SK-N-SH (cell line): ENCODE data around the gene ANKRD44. TPM values are rescaled to one million over a fixed set of nuclear protein-coding genes. Genes with fewer than 3 reads are reported as not detected.

Experiments
- CTCF ChIA-PET: fragments of 300-600, 350-600 bp; formaldehyde crosslinking; extraction: SDS; loops from one replicate; lab custom pipeline; 2021; lab: Yijun Ruan, JAX
- POLR2A ChIA-PET: fragments of 350-600 bp; sonication (Branson Sonifier 250); formaldehyde crosslinking; extraction: SDS; loops from one replicate; lab custom pipeline; 2020; ENCODE audit warnings: antibody characterized with exemption, inconsistent platforms; lab: Yijun Ruan, JAX
- DNase-seq: peaks from one replicate; pipeline ENCODE4 v3.0.0; 2012
- H2AFZ ChIP-seq: fragments of 200-600 bp; sonication (generic); 2 replicates; pipeline ENCODE4 v1.8.1; 2016; ENCODE audit warnings: antibody characterized with exemption, mild to moderate bottlenecking, low read depth
- H3F3A ChIP-seq: fragments of 200-600 bp; sonication (generic); replicated peaks from 2 replicates; pipeline ENCODE3; 2016; ENCODE audit warnings: antibody characterized with exemption, mild to moderate bottlenecking; ENCODE audit not compliant: insufficient read depth
- H3K27ac ChIP-seq, 2 experiments: fragments of 200-500 bp in 1 of 2; fragments of 200-600 bp in 1 of 2; sonication (Bioruptor generic) in 1 of 2; sonication (generic), shearing (Covaris generic) in 1 of 2; 2 replicates each; pipeline versions ENCODE4 v1.5.1 to v1.6.1; 2014 to 2016; ENCODE audit warnings: low read depth in 2 of 2, inconsistent platforms in 1 of 2, low read length in 1 of 2, mild to moderate bottlenecking in 1 of 2, mixed read lengths in 1 of 2
- H3K27me3 ChIP-seq: fragments of 200-600 bp; sonication (generic), shearing (Covaris generic); 2 replicates; pipeline ENCODE4 v1.6.1; 2016; ENCODE audit warnings: mixed run types; ENCODE audit not compliant: insufficient read depth
- H3K36me3 ChIP-seq, 2 experiments: fragments of 200-500 bp in 1 of 2; fragments of 200-600 bp in 1 of 2; sonication (Bioruptor generic) in 1 of 2; sonication (generic) in 1 of 2; replicated peaks in 1 of 2; 2 replicates each; pipeline versions ENCODE3 to v1.5.1; 2014 to 2016; ENCODE audit warnings: low read length in 1 of 2, mild to moderate bottlenecking in 1 of 2; ENCODE audit not compliant: insufficient read depth in 2 of 2, control insufficient read depth in 1 of 2
- H3K4me1 ChIP-seq, 2 experiments: fragments of 200-500 bp in 1 of 2; fragments of 200-600 bp in 1 of 2; sonication (Bioruptor generic) in 1 of 2; sonication (generic), shearing (Covaris generic) in 1 of 2; 2 replicates each; pipeline versions ENCODE4 v1.5.1 to v1.6.1; 2014 to 2016; ENCODE audit warnings: low read depth in 1 of 2, low read length in 1 of 2, mixed run types in 1 of 2; ENCODE audit not compliant: insufficient read depth in 2 of 2, control insufficient read depth in 1 of 2
- H3K4me2 ChIP-seq: fragments of 200-600 bp; sonication (generic), shearing (Covaris generic); 2 replicates; pipeline ENCODE4 v1.6.1; 2017; ENCODE audit warnings: mixed run types
- H3K4me3 ChIP-seq, 2 experiments: fragments of 200-500 bp in 1 of 2; fragments of 200-600 bp in 1 of 2; sonication (Bioruptor generic) in 1 of 2; sonication (generic), shearing (Covaris generic) in 1 of 2; 2 replicates each; pipeline versions ENCODE4 v1.5.1 to v1.8.1; 2014 to 2016; ENCODE audit warnings: low read depth in 2 of 2, inconsistent platforms in 1 of 2, low read length in 1 of 2, mild to moderate bottlenecking in 1 of 2, mixed read lengths in 1 of 2, moderate library complexity in 1 of 2
- H3K79me2 ChIP-seq: fragments of 200-600 bp; sonication (generic); 2 replicates; pipeline ENCODE4 v1.8.1; 2017; ENCODE audit warnings: mild to moderate bottlenecking; ENCODE audit not compliant: insufficient read depth
- H3K9ac ChIP-seq: fragments of 200-600 bp; sonication (generic); 2 replicates; pipeline ENCODE4 v1.6.1; 2017; ENCODE audit warnings: mixed run types
- H3K9me2 ChIP-seq: fragments of 200-600 bp; sonication (generic); 2 replicates; pipeline ENCODE4 v1.6.1; 2017; ENCODE audit warnings: mixed run types
- H3K9me3 ChIP-seq: fragments of 200-600 bp; sonication (generic); 2 replicates; pipeline ENCODE4 v1.6.1; 2017; ENCODE audit warnings: mixed run types, mild to moderate bottlenecking, moderate library complexity
- H4K20me1 ChIP-seq: fragments of 200-600 bp; sonication (generic); 2 replicates; pipeline ENCODE4 v1.6.1; 2017; ENCODE audit warnings: mild to moderate bottlenecking, mixed run types; ENCODE audit not compliant: insufficient read depth
- CHD2 ChIP-seq: fragments of 150-350 bp; IDR thresholded peaks from 2 replicates; pipeline ENCODE4 v1.6.1; 2018; ENCODE audit warnings: low read length; ENCODE audit not compliant: partially characterized antibody
- EZH2phosphoT487 ChIP-seq: fragments of 200-600 bp; sonication (generic); IDR thresholded peaks from 2 replicates; pipeline ENCODE4 v1.6.1; 2017; ENCODE audit warnings: low read depth, mixed run types, mild to moderate bottlenecking, antibody characterized with exemption, moderate library complexity, borderline replicate concordance
- FOSL2 ChIP-seq: IDR thresholded peaks from 2 replicates; pipeline ENCODE4 v1.4.0; 2012; ENCODE audit warnings: low read depth, mild to moderate bottlenecking, moderate library complexity, borderline replicate concordance
- FOXJ3 ChIP-seq: sonication (generic); formaldehyde crosslinking; IDR thresholded peaks from 2 replicates; pipeline ENCODE4 v1.5.1; 2020; ENCODE audit warnings: mild to moderate bottlenecking, missing genetic modification reagents
- FOXM1 ChIP-seq: IDR thresholded peaks from 2 replicates; pipeline ENCODE4 v1.4.0; 2012; ENCODE audit warnings: low read depth, mild to moderate bottlenecking
- GABPA ChIP-seq: IDR thresholded peaks from 2 replicates; pipeline ENCODE4 v1.4.0; 2012; ENCODE audit warnings: low read depth, mild to moderate bottlenecking
- GATA2 ChIP-seq: sonication (generic); formaldehyde crosslinking; IDR thresholded peaks from 2 replicates; pipeline ENCODE4 v1.5.0; 2020; ENCODE audit warnings: mild to moderate bottlenecking, missing genetic modification reagents
- MXI1 ChIP-seq: IDR thresholded peaks from 2 replicates; pipeline ENCODE4 v1.6.1; 2012; ENCODE audit warnings: mild to moderate bottlenecking, low read depth, low read length, improper control_type of control experiment
- NFIC ChIP-seq: IDR thresholded peaks from 2 replicates; pipeline ENCODE4 v1.4.0; 2012; ENCODE audit warnings: borderline replicate concordance
- POLR2AphosphoS5 ChIP-seq: IDR thresholded peaks from 2 replicates; pipeline ENCODE4 v1.6.1; 2012; ENCODE audit warnings: low read depth, low read length
- RAD21 ChIP-seq: IDR thresholded peaks from 2 replicates; pipeline ENCODE4 v1.6.1; 2012; ENCODE audit warnings: mild to moderate bottlenecking, low read length
- RCOR1 ChIP-seq: fragments of 150-350 bp; IDR thresholded peaks from 2 replicates; pipeline ENCODE4 v1.6.1; 2017; ENCODE audit warnings: antibody characterized with exemption, low read length
- RFX5 ChIP-seq: IDR thresholded peaks from 2 replicates; pipeline ENCODE4 v1.6.1; 2012; ENCODE audit warnings: mild to moderate bottlenecking, improper control_type of control experiment, low read length
- SIN3A ChIP-seq: IDR thresholded peaks from 2 replicates; pipeline ENCODE4 v1.6.1; 2012; ENCODE audit warnings: low read depth, mild to moderate bottlenecking, low read length, moderate library complexity, borderline replicate concordance
- SMC3 ChIP-seq: IDR thresholded peaks from 2 replicates; pipeline ENCODE4 v1.6.1; 2012; ENCODE audit warnings: low read depth, low read length, improper control_type of control experiment
- TCF12 ChIP-seq: IDR thresholded peaks from 2 replicates; pipeline ENCODE4 v1.4.0; 2012
- YY1 ChIP-seq: IDR thresholded peaks from 2 replicates; pipeline ENCODE4 v1.4.0; 2012; ENCODE audit warnings: low read depth, mild to moderate bottlenecking
- WGBS: methylation state at CpG from one replicate; pipeline ENCODE4 v1.1.6; 2017; ENCODE audit warnings: low lambda C conversion rate; 5-methylcytosine and 5-hydroxymethylcytosine counted together
- polyA plus RNA-seq, 3 experiments: library from polyadenylated mRNA; depleted of rRNA; stranded (reverse); fragments of >200 nt; gene quantifications; 2 replicates each; pipeline ENCODE4 v1.2.3, GENCODE V29; 2012
- TF ChIP-seq, protein P1 (sequence below): IDR thresholded peaks from 2 replicates; pipeline ENCODE4 v1.6.1; 2012; ENCODE audit warnings: mild to moderate bottlenecking, low read depth, low read length, moderate library complexity
- TF ChIP-seq, protein P2 (sequence below): fragments of 200-600 bp; sonication (generic); IDR thresholded peaks from 2 replicates; pipeline ENCODE4 v1.6.1; 2017; ENCODE audit warnings: antibody characterized with exemption, mild to moderate bottlenecking, moderate library complexity
- TF ChIP-seq, protein P3 (sequence below): IDR thresholded peaks from 2 replicates; pipeline ENCODE4; 2012

ANKRD44 gene
- polyA plus RNA-seq, 1 of the 3 experiments (the other 2 are of a cell fraction) = 12.5 TPM

DNA sequence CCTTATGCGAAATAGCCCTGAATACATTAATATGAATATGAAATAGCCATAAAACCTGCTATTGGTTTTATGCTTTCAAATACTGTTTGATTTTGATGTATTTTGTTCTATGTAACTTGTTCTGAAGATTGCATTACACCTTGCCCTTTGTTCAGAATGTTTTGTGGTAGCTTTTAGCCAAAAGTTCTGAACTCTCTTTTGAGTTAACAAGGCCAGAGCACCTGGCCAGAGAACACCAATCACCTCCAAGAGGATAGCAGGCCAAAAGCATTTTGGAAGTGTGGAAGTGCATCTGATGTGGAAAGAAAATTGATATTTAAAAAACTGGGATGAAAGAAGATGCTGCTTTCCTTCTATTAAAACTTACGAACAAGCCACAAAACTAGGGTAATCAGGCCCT is 297.5 kb downstream of the ANKRD44 start (continued):
- TF ChIP-seq, protein P1, sequence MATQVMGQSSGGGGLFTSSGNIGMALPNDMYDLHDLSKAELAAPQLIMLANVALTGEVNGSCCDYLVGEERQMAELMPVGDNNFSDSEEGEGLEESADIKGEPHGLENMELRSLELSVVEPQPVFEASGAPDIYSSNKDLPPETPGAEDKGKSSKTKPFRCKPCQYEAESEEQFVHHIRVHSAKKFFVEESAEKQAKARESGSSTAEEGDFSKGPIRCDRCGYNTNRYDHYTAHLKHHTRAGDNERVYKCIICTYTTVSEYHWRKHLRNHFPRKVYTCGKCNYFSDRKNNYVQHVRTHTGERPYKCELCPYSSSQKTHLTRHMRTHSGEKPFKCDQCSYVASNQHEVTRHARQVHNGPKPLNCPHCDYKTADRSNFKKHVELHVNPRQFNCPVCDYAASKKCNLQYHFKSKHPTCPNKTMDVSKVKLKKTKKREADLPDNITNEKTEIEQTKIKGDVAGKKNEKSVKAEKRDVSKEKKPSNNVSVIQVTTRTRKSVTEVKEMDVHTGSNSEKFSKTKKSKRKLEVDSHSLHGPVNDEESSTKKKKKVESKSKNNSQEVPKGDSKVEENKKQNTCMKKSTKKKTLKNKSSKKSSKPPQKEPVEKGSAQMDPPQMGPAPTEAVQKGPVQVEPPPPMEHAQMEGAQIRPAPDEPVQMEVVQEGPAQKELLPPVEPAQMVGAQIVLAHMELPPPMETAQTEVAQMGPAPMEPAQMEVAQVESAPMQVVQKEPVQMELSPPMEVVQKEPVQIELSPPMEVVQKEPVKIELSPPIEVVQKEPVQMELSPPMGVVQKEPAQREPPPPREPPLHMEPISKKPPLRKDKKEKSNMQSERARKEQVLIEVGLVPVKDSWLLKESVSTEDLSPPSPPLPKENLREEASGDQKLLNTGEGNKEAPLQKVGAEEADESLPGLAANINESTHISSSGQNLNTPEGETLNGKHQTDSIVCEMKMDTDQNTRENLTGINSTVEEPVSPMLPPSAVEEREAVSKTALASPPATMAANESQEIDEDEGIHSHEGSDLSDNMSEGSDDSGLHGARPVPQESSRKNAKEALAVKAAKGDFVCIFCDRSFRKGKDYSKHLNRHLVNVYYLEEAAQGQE = no peak
- no peak for TF ChIP-seq YY1
- no peak for TF ChIP-seq EZH2phosphoT487
- no peak for TF ChIP-seq FOSL2
- TF ChIP-seq, all 33 proteins: peak for 0

DNA sequence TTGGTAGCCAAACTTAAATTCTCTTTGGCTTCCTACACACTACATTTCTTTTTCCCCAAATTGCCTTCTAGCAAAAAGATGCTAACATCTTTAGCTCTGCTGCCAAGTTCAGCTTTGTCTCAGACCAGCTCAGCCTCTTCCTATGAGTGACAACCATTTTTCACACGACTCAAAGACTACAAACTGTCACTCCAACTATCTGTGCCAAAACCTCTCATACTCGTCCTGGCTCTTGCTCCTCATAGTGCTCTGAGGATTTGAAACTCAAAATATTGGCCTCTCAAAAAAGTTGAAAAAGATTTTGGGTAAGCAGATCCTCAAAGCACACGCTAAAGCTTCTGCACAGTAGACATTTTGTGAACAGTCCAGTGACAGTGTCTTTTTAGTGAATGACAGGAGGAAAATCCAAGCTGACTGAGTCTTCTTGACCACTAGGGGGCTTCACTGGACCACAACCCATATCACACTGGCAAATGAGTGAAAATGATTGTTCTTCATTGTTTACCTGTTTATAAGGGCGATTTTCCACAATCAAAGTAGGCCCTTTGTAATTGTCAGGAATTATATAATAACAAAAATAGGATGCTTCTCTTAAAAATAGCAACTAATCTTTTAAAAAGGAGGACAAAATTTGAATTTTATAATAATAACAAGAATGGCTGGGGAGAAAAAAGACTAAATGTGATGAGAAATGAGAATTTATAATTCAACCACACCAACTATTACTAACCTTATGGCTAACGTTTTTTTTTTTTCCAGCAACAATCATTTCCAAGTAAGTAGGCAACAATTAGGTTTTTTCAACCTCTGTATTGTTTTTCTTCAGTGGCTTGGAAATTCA is 298.6 kb downstream of the ANKRD44 start:
- ChIA-PET POLR2A (no interaction called here), CTCF (interaction anchor here (0.6 to 3.1 kb wide), 39 partner anchors 8 to 1530 kb away, joined by 3 to 19 read pairs (median 4); no protein-coding TSS in a partner anchor)
- Histone ChIP-seq H3K79me2 (no peaks in the 10 kb centered on the region), H3K9me3 (no peaks in the 10 kb centered on the region), H3K9ac (no peak overlapping the region), H3K27me3 (no peaks in the 10 kb centered on the region), H3K9me2 (no peaks in the 10 kb centered on the region), H4K20me1 (no peaks in the 10 kb centered on the region), H3K4me1 (no peaks in the 10 kb centered on the region; a peak in 2 of 4 replicates), H2AFZ (no peak overlapping the region; the same call in 1 of the 2 replicates), H3K27ac (no peak overlapping the region), H3K4me3 (no peak overlapping the region), H3K36me3 (no peaks in the 10 kb centered on the region), H3F3A (no peaks in the 10 kb centered on the region), H3K4me2 (no peak overlapping the region)
- DNase-seq = peak; percentile 77
- WGBS = 40% methylated on average over 5 of the region's 5 CpGs
- TF ChIP-seq, protein P2, sequence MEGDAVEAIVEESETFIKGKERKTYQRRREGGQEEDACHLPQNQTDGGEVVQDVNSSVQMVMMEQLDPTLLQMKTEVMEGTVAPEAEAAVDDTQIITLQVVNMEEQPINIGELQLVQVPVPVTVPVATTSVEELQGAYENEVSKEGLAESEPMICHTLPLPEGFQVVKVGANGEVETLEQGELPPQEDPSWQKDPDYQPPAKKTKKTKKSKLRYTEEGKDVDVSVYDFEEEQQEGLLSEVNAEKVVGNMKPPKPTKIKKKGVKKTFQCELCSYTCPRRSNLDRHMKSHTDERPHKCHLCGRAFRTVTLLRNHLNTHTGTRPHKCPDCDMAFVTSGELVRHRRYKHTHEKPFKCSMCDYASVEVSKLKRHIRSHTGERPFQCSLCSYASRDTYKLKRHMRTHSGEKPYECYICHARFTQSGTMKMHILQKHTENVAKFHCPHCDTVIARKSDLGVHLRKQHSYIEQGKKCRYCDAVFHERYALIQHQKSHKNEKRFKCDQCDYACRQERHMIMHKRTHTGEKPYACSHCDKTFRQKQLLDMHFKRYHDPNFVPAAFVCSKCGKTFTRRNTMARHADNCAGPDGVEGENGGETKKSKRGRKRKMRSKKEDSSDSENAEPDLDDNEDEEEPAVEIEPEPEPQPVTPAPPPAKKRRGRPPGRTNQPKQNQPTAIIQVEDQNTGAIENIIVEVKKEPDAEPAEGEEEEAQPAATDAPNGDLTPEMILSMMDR = peak; percentile 93
- TF ChIP-seq FOSL2 (no peak), RCOR1 (no peak), FOXJ3 (CRISPR knock-in tag) (no peak), GABPA (no peak), FOXM1 (no peak), SIN3A (no peak), POLR2AphosphoS5 (no peak), TCF12 (no peak), YY1 (no peak; the same call in 1 of the 2 replicates), MXI1 (no peak), NFIC (no peak), GATA2 (CRISPR knock-in tag) (no peak), RAD21 (peak; percentile 88), EZH2phosphoT487 (no peak), RFX5 (no peak), SMC3 (peak; percentile 85), CHD2 (peak; percentile 23)
- TF ChIP-seq, protein P1 = no peak
- TF ChIP-seq, protein P3, sequence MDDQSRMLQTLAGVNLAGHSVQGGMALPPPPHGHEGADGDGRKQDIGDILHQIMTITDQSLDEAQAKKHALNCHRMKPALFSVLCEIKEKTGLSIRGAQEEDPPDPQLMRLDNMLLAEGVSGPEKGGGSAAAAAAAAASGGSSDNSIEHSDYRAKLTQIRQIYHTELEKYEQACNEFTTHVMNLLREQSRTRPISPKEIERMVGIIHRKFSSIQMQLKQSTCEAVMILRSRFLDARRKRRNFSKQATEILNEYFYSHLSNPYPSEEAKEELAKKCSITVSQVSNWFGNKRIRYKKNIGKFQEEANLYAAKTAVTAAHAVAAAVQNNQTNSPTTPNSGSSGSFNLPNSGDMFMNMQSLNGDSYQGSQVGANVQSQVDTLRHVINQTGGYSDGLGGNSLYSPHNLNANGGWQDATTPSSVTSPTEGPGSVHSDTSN = no peak; the same call in 1 of the 2 replicates
